WTC11 (cell line): ENCODE measurements around the gene RBMS1.

Experiments used
- ATF3 ChIP-seq: sonication (generic); formaldehyde crosslinking; conservative IDR thresholded peaks from 2 replicates; pipeline ENCODE4 v1.8.1; 2022; ENCODE audit warnings: mild to moderate bottlenecking, missing genetic modification reagents
- CTCF ChIP-seq: fragments of 200-600 bp; IDR thresholded peaks from 2 replicates; pipeline ENCODE4 v1.8.0; 2022; ENCODE audit warnings: antibody characterized with exemption
- E2F5 ChIP-seq: sonication (generic); formaldehyde crosslinking; IDR thresholded peaks from 2 replicates; pipeline ENCODE4 v1.8.1; 2022; ENCODE audit warnings: mild to moderate bottlenecking, moderate library complexity, missing genetic modification reagents
- NR1H2 ChIP-seq: sonication (generic); formaldehyde crosslinking; IDR thresholded peaks from 2 replicates; pipeline ENCODE4 v1.9.0; 2021; ENCODE audit warnings: mild to moderate bottlenecking, moderate library complexity, missing genetic modification reagents
- ZBTB21 ChIP-seq: sonication (generic); formaldehyde crosslinking; IDR thresholded peaks from 2 replicates; pipeline ENCODE4 v1.8.1; 2023; ENCODE audit warnings: mild to moderate bottlenecking, missing genetic modification reagents, borderline replicate concordance
- ZNF138 ChIP-seq: sonication (generic); formaldehyde crosslinking; conservative IDR thresholded peaks from 2 replicates; pipeline ENCODE4 v1.8.1; 2022; ENCODE audit warnings: mild to moderate bottlenecking, moderate library complexity, missing genetic modification reagents
- TF ChIP-seq, protein P1 (sequence below): sonication (generic); formaldehyde crosslinking; IDR thresholded peaks from 2 replicates; pipeline ENCODE4 v1.8.0; 2022; ENCODE audit warnings: mild to moderate bottlenecking, missing genetic modification reagents

DNA sequence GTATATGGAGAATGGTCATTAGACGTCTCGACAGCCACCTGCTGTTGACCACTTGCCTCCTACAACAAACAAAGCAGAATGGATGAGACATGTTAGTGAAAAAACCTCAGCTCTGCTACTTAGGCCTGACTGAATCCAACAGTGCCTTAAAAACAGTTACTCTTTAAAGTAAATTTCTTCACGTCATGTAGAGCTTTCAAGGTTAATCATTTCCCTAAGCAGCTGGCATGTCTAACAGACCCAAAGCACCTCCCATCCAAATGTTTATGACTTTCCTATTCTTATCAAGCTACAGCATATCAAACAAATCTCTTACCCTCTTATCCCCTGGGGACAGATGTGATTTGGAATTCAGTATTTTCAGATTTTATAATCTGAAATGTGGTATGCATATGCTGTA lies 218.0 kb downstream of the RBMS1 start:
- TF ChIP-seq E2F5 (CRISPR knock-in tag) (no peak), ZNF138 (CRISPR knock-in tag) (no peak), NR1H2 (CRISPR knock-in tag) (no peak), ZBTB21 (CRISPR knock-in tag) (no peak), CTCF (no peak), ATF3 (CRISPR knock-in tag) (no peak)
- TF ChIP-seq, protein P1, sequence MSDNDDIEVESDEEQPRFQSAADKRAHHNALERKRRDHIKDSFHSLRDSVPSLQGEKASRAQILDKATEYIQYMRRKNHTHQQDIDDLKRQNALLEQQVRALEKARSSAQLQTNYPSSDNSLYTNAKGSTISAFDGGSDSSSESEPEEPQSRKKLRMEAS (CRISPR knock-in tag): no peak
